GM13976 (cell line): Measurements from ENCODE around the gene FARS2.

Experiments
- DNase-seq: peaks from one replicate; pipeline ENCODE4 v3.0.0; 2012; ENCODE audit warnings: low spot score
- CTCF ChIP-seq: IDR thresholded peaks from 2 replicates; pipeline ENCODE4 v1.5.1; 2012; ENCODE audit warnings: borderline replicate concordance, mild to moderate bottlenecking; ENCODE audit not compliant: insufficient read depth; ENCODE audit errors: extremely low read depth, missing control alignments, control extremely low read depth
- in situ Hi-C: fragments of 300-500 bp; cut with MboI; formaldehyde crosslinking; loops from one replicate; pipeline ENCODE4 v1.12.0; 2022; ENCODE audit warnings: low sequenced_read_pairs, mixed read lengths, inconsistent platforms; ENCODE audit not compliant: unreplicated experiment

FARS2 gene

GRCh38 chr6:5622276-5623005, 361.1 kb downstream of the FARS2 start:
- in situ Hi-C loops, result no loop called here
- no peak for TF ChIP-seq CTCF
- no peak for DNase-seq

- in situ Hi-C loops, result no loop called here
- no peak for TF ChIP-seq CTCF
- no peak for DNase-seq
These were observed 362.5 kb downstream of the FARS2 start for GRCh38 chr6:5623769-5624168.

GRCh38 chr6:5624256-5624655, 362.9 kb downstream of the FARS2 start:
- TF ChIP-seq CTCF, result no peak
- DNase-seq, result no peak
- in situ Hi-C loops, result no loop called here

GRCh38 chr6:5626727-5627426, 365.6 kb downstream of the FARS2 start:
- peak; percentile 51 for DNase-seq
- no peak for TF ChIP-seq CTCF
- in situ Hi-C loops, result no loop called here

- in situ Hi-C loops, result no loop called here
- no peak for TF ChIP-seq CTCF
- no peak for DNase-seq
These were observed 369.3 kb downstream of the FARS2 start for GRCh38 chr6:5630636-5631035.

GRCh38 chr6:5632348-5632935, 371.1 kb downstream of the FARS2 start:
- no peak for TF ChIP-seq CTCF
- DNase-seq, result no peak
- in situ Hi-C loops, result no loop called here
